Smooth muscle cell of the coronary artery (primary cell): ENCODE data around the gene HBP1. TPM values are rescaled to one million over a fixed set of nuclear protein-coding genes. Genes with fewer than 3 reads are reported as not detected.

Experiments
- total RNA-seq: library from RNA; depleted of rRNA; stranded (reverse); fragments of >200 nt; gene quantifications from 2 replicates; pipeline ENCODE4 v1.2.3, GENCODE V29; 2014; ENCODE audit warnings: low replicate concordance

The HBP1 gene
- total RNA-seq, result 77.4 and 127 TPM in 2 replicates

GRCh38 chr7:107168233-107169119 is at the start of gene HBP1:
Gene HBP1, plus strand, starts transcription at chr7:107169003. Its CDS starts 10,891 bp downstream, at chr7:107179894.

Other genes starting within 250 kb of the HBP1 start
- 0.08 and 1.5 TPM in 2 replicates for gene PRKAR2B, start 124.3 kb upstream of the HBP1 start, total RNA-seq